ENCODE results near the gene PARVB.

Gene PARVB, protein sequence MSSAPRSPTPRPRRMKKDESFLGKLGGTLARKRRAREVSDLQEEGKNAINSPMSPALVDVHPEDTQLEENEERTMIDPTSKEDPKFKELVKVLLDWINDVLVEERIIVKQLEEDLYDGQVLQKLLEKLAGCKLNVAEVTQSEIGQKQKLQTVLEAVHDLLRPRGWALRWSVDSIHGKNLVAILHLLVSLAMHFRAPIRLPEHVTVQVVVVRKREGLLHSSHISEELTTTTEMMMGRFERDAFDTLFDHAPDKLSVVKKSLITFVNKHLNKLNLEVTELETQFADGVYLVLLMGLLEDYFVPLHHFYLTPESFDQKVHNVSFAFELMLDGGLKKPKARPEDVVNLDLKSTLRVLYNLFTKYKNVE

DNA sequence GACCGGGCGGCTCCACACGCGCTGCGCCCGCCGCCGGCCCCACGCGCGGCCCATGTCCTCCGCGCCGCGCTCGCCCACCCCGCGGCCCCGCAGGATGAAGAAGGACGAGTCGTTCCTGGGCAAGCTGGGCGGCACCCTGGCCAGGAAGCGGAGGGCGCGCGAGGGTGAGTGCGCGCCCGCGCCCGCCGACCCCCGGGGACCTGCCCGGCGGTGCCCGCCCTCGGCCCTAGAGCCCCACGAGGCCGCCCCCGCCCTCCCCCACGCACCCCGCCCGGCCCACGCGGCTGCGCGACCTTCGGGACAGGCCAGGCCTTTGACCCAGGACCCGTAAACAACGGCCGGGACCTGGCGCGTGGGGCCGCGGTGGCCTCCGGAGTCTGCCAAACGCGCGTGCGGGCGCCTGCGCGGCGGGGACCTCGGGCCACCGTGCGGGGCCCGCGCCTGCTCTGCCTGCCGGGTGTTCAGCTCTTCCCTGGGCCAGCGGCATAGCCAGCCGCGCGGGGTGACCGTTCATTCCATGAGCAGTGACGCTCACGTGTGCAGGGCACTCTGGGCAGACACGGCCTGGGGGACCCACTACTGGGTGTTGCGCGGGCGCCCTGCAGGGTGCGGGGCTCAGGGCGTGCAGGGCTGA, at the start of gene PARVB:
TSS of gene PARVB (plus strand) at position 15 of the 634 bp plus-strand sequence. CDS start at position 53, 38 bp downstream.
- peak; percentile 34 for DNase-seq (ENCODE audit: low spot score)

DNA sequence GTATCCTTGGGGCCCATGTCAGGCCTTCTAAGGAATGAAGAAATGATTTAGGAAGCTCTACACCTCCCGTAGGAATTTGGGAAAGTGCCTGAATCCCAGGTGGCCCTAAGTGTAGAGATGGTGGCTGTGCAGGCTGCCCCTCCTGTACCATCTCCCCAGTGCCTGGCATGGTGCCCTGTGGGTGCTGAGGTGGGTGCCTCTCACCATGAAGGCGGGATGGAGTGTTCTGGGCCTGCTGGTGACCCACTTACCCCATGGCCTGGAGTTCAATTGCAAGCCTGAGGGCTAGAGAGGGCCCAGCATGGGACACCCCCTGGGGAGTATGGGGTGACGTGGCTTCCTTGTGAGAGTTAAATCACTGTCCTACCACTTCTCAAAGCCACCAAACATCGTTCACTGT, 49.1 kb upstream of the PARVB start:
- no peak for DNase-seq (ENCODE audit: low spot score)

DNA sequence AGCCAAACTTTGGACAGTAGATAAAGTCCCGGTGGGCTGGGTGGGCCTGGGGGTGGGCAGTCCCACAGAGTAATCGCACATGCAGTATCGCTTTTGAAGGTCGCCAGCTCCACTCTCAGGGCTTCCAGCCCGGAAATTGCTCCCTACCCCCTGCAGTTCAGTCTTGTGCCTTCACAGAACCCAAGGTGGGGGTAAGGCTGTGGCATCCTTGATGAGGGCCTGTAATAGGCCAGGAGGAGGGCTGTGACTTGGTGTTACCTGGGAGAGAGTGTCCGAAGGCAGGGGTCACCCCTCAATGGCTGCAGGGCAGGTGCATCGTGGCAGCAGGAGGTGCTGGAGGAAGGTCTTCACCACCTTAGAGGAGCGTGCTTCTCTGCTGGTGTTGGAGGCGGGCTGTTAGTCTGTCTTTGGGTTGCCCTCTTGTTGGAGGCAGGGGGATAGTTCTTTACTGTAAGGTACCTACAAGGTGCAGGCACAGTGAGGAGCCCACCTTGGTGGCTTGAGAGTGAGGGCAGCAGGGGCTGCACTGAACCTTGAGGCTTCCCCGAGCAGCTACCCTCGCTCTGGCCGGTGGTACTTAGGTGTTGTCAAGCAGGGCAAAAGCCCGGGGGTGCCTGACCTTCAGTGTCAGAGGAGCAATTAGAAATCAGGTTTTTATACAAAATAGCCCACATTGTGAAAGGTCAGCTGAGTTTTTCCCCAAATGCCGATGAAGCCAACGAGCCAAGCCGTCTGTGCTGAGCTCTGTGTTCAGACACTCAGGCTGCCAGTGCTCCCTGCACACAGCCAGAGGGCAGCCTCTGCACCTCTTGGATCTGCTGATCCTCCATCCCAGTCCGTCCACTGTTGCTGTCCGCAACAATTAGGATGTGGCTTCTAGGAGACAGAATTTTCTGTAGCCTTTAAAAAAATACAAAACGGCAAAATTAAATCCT, 47.0 kb upstream of the PARVB start:
- DNase-seq (ENCODE audit: low spot score) = no peak

DNA sequence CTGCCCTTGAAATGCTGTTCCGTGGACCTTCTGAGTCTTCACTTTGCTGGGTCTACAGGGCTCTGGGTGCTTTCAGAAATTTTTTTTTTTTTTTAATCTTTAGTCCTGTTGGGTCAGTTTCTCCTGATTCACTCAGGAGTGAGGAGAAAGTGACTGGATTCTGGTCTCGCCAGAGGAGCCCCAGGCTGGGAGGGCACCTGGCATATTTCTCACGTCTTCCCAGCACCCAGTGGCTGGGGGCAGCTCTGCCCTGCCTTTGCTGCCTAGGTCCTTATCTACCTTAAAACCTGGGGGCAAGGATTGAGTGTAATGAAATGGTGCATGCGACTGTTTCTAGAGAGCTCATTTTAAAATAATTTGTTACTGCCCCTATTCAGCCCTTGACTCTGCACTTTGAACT, 45.5 kb upstream of the PARVB start:
- no peak for DNase-seq (ENCODE audit: low spot score)

DNA sequence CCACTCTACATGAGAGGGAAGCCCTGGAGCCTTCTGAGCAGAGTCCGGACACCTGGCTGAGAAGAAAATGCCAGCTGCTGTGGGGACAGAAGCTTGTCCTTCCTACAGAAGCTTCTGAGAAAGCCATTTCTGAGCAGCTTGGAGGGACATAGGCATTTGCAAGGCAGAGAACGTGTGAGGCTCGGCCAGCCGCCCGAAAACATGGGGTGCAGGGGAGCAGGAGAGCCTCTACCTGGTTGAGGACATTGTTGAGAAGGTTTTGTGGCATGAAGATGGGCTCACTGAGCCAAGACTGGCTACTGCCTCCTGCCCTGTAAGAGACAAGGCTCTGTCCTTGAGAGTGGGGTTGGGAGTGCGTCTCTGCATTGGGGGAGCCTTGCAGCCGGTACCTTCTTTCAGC, 43.5 kb upstream of the PARVB start:
- no peak for DNase-seq (ENCODE audit: low spot score)

DNA sequence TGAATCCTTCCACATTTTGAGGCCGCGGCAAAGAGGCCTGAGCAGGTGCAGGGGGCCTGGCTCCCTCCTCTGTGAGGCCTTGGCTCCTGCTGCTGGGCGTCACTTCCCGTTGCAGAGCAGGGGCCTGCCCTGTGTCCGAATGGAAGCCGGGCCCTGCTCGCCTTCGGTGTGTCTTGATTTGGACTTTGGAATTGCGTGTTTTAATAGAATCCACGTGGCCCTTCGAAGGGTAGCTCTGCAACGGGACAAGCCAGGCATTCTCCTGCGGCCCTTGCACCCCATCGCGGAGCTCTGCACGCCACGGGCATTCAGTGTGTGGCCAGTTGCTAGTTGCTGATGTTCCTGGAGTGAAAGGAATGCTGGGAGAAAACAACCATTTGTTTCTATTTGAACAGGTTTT, 43.1 kb upstream of the PARVB start:
- no peak for DNase-seq (ENCODE audit: low spot score)

DNA sequence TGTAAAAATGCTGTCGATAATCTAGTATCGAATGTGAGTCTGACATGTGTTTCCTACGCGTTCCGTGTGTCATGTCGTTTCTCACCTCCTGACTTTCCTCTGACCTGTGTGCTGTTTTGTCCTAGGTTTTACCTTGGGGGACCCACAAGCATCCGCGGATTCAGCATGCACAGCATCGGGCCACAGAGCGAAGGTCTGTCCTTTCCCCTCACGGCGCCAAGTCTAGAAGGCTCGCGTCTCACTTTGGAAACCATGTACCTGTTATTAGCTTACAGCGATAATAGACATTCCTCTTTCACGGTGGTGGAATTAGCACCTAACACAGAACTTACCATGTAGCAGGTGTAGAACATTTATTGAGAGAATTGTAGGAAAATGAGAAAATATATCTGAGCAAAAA, 40.3 kb upstream of the PARVB start:
- DNase-seq (ENCODE audit: low spot score) = no peak

DNA sequence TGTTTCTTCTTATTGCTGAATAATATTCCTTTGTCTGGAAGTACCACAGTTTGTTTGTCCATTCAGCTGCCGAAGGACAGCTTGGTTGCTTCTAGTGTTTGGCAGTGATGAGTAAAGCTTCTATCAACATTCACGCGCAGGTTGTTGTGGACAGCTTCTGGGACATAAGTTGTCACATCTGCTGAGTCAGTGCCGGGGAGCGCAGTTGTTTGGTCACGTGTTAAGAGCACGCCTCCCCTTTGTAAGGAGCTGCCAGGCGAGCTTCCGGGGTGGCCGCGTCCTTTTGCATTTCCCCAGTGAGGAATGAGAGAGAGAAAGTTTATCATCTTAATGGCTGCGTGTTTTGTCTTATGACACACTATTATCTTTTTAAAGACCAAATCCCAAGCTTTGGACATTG, 38.6 kb upstream of the PARVB start:
- no peak for DNase-seq (ENCODE audit: low spot score)

DNA sequence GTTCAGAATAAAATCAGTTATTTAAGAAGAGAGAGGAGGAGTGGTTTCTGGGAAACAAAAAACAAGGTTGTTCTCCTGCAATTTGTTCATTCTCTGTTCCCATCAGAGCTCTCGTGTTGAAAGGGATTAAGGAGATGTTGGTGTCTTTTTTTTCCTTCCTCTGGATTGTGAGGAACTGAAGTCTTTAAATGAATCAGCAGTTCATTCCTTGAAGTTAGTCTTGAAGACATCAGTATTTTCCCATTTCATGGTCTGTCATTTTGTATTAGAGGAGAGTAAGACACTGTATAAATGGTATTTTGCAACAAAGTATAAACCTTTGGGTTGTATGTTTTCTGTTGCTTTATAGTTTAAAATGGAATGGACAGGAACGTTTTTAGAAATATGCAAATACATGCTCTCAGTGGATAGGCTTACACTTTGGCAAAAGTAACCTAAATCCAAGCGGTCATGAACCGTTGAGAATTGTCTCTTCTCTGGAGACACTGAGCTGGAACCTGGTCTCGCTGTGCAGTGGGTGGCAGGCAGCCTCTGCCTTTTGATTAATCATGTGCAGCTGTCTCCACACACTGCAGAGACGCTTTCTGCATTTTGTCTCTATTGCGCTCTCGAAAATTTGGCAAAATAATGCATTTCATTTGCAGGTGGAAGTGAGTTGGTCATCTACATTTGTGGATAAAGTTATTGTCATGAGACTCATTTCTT, 35.8 kb upstream of the PARVB start:
- DNase-seq (ENCODE audit: low spot score) = no peak

DNA sequence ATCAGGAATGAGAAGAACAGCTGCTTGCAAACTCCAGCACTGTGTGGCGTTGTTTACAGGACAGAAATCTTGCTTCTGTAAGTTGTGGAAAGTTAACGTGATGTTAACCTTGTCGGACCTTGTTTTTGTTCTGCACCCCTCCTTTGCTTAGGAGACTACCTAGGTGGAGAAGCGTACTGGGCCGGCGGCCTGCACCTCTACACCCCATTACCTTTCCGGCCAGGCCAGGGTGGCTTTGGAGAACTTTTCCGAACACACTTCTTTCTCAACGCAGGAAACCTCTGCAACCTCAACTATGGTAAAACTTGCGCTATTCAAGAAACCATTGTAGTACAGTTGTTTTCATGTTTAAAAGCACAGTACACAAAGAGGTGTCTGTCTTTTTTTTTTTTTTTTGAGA, 35.1 kb upstream of the PARVB start:
- DNase-seq (ENCODE audit: low spot score) = no peak

DNA sequence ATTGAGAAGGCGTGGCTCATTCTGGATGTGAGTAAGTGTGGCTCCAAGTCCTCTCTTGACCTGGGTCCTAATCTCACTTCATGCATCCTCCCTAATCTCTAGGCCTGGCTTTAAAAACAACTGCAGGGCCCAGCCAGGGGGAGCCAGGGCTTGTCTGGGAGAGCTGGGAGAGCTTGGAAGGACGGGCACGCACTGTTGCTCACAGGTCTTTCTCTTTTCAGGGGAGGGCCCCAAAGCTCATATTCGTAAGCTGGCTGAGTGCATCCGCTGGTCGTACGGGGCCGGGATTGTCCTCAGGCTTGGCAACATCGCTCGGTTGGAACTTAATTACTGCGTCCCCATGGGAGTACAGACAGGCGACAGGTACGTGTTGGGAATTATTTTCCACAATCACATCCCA, 34.1 kb upstream of the PARVB start:
- DNase-seq (ENCODE audit: low spot score) = no peak

DNA sequence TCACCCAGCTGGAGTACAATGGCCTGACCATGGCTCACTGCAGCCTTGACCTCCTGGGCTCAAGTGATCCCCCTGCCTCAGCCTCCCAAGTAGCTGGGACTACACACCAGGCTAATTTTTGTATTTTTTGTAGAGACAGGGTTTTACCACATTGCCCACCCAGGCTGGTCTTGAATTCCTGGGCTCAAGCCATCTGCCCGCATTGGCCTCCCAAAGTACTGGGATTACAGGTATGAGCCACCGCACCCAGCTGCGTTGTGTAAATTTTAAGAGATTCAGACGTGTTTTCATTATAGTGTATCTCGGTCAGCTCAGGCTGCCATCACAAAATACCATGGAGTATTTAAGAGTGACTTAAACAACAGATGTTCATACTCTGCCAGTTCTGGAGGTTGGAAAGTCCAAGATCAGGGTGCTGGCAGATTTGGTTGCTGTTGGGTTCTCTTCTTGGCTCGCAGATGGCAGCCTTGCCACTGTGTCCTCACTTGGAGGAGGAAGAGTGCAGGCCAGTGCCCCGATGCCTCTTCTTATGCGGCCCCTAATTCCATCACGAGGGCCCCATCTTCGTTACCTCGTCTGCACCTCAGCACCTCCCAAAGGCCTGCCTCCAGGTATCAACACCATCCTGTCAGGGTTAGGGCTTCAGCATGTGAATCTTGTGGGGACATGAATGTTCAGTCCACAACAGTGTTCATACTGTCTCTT, 32.6 kb upstream of the PARVB start:
- DNase-seq (ENCODE audit: low spot score) = no peak

DNA sequence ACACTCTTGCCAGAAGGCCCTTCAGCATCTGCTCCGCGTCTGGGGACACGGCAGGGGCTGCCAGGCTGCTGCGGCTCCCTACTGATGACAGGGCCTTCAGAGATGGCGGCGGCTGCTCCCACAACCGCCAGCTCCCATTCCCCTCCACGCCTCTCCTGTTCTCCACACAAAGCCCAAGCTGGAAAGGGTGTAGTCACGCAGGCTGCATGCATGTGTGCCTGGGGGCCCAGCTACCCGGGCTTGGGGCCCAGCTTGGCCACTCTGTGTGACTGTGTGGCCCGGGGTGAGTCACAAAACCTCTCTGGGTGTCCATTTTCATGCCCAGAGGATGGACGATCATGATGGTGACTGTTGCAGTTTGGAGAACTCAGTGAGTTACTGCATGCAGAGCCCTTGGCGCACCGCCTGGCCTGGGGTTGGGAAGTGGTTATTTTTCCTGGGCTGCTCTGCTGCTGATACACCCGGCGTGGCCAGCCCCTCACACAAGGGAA, 31.7 kb upstream of the PARVB start:
- no peak for DNase-seq (ENCODE audit: low spot score)

DNA sequence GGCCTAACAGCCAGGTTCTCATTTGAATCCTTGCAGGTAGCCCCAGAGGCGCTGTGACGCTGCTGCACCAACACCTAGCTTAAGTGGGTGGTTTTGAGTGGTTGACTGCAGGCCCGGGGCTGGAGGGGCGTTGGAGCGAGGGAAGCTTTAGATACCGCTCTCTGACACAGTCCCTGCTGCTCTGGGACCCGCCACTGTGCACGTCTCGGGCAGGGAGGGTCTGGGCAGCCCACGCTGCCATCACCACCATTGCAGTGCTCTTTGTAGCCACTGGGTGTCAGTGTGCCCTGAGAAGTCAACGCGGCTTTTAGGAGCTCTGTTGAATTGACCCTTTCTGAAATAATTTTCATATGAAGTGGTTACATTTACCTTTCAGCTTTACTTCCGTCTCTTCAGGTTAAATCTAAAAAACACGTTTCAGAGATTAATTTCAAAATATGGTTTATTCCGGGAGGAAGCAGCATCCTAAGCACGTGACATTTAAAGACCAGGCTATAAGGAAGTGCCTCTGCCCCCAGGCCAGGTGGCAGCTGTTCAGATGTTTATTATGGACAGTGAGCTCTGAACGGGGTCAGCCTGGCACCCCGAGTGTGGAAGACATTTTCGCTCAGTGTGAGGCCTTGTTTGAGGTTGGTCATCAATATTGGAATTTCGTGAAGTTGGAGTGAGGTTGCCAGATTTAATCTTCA, 30.9 kb upstream of the PARVB start:
- peak; percentile 36 for DNase-seq (ENCODE audit: low spot score)

DNA sequence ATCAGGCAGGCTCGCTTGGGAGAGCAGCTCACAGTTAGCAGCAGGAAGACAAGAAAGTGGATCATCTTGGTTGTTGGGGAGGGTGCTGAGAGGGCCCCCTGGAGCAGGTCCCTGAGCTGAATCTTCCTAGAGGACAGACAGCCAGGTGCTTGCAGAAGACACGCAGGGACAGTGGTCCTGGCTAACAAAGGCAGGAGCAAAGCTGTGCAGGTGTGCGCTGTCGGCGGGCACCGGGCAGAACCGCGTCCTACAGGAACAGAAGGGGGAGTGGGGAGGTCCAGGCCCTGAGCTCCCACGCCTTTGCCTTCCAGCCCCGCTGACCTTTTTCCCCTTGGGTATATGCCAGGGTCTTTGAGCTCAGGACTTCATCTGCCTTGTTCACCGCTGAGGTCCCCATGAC, 30.1 kb upstream of the PARVB start:
- no peak for DNase-seq (ENCODE audit: low spot score)

DNA sequence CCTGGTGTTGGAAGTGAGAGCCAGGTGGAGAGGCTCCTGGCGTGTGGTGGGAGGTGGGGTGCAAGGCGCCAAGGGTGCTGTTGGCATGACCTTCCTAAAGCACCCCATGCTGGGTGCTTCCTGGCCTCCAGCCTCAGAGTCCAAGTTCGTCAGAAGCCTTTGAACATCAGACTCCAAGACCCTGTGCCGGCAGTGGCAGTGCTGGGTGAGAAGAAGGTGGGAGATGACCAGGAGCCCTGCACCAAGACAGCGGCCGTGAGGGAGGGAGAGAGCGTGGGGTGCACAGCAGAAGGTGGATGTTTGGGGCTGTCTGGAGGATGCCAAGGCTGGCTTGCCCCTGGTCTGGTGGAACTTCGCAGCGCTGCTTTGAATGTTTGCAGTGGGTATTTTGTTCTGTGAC, 29.7 kb upstream of the PARVB start:
- DNase-seq (ENCODE audit: low spot score) = no peak

DNA sequence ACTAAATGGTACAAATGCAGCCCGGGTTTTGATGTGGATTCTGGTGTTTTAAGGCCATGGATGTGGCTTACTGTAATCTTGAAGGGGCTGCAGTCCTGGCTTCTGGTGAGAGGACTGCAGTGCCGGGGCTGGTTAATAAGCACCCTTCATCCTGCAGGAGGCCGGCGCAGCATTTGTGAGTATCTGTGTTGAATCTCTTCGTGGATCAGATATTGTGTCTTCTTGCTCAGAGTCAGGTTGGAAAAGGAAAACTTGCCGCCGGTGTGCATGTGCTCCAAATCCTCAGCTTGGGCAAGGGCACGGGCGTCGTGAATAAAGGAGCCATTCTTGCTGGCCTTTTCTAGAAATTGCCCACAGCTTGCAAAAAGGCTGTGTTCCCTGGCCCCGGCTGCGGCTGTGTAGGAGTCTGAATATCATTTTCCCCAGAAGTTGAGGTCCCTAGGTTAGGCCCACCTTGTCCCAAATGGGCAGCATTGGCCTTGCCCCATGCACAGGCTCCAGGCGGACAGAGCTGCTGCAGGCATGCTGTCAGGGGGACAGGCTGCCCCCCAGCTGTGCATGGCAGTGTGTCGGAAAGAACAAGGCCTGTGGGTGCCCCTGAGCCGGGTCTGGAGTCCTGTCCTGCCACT, 28.9 kb upstream of the PARVB start:
- no peak for DNase-seq (ENCODE audit: low spot score)

DNA sequence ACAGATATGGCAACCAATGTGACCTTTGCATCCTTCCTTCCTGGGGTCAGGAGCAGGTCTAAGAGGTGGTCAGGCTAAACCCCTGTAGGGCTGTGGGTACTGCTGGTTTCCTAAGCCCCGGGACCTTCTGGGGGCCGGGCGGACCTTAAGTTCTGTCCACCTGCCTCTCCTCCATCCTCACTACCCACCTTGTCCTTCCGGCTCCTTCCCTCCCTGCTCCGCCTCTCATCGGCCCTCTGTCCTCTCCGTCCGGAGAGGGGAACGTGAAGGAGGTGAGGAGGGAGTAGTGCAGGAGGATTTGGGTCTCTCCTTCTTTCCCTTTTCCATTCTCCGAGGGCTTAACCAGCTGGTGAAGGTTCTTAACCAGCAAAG, 28.3 kb upstream of the PARVB start:
- DNase-seq (ENCODE audit: low spot score) = no peak

DNA sequence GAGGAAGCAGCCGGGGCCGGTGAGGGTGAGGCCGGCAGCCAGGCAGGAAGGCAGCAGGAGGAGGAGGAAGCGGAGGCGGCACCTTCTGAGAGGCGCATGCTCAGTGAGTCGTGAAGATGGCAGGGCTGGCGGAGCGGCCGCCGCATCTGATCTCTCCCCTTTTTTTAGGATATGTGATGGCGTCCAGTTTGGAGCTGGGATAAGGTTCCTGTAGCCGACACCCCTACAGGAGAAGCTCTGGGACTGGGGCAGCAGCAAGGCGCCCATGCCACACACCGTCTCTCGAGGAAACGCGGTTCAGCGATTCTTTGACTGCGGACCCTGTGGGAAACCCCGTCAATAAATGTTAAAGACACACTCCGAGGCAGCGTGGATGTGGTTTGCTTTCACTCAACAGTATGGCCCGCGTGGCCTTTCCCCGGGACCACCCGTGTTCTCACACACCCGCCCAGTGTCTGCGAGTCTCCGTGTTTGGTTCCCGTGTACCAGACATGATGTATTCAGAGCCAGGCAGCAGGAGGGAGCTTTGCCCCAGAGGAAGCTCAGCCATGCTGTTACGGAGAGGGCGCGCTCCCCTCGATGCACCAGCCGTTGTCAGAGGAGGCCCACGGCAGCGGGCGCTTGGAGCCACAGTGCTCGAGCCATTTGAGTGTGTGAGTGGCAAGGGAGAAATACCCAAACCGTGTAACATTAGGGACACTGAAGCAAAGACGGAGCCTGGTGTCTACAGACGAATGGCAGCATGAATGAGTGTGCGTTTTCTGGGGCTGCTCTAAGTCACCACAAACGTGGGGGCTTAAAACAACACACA, 27.7 kb upstream of the PARVB start:
- DNase-seq (ENCODE audit: low spot score) = no peak

DNA sequence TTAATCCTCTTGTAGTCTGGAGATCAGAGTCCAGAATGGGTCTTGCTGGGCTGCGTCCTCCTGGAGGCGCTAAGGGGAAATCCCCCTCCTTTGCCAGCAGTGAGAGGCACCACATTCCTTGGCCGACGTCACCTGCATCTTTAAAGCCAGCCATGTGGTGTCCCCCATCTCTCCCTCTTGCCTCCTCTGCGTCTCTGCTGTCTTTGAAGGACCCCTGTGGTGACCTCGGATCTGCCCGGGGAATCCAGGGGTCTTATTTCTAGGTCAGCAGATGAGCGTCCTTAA, 27.2 kb upstream of the PARVB start:
- no peak for DNase-seq (ENCODE audit: low spot score)
